HEK293 (cell line): ENCODE results near the gene CATSPERZ.

ENCODE experiments used
- CTCF ChIA-PET: fragments of 350-600 bp; formaldehyde crosslinking; extraction: SDS; loops from one replicate; lab custom pipeline; 2021; ENCODE audit warnings: antibody characterized with exemption; lab: Yijun Ruan, JAX
- POLR2A ChIA-PET: fragments of 300-600 bp; formaldehyde crosslinking; extraction: SDS; loops from one replicate; lab custom pipeline; 2020; ENCODE audit warnings: antibody characterized with exemption, inconsistent platforms; lab: Yijun Ruan, JAX
- H3K27ac ChIP-seq: fragments of 200-500 bp; sonication (Bioruptor generic); 2 replicates; pipeline ENCODE4 v1.5.1; 2014; ENCODE audit warnings: low read depth, low read length, control low read depth, inconsistent platforms; ENCODE audit errors: extremely low read depth
- H3K36me3 ChIP-seq, 2 experiments: fragments of 200-500 bp in 1 of 2; sonication (Bioruptor generic) in 1 of 2; 1 replicate in 1 of 2; 2 replicates in 1 of 2; pipeline ENCODE4 v1.5.1; 2014 to 2017; ENCODE audit warnings: inconsistent platforms in 2 of 2, low read length in 2 of 2; ENCODE audit not compliant: control insufficient read depth in 2 of 2, insufficient read depth in 1 of 2
- H3K4me1 ChIP-seq: fragments of 200-500 bp; sonication (Bioruptor generic); 2 replicates; pipeline ENCODE4 v1.5.1; 2014; ENCODE audit warnings: mild to moderate bottlenecking, low read length, inconsistent platforms; ENCODE audit not compliant: control insufficient read depth, insufficient read depth
- H3K4me3 ChIP-seq: 2 replicates; pipeline ENCODE4 v1.5.1; 2011; ENCODE audit warnings: low read depth, mild to moderate bottlenecking, control low read depth, low read length, moderate library complexity
- H3K9me3 ChIP-seq: fragments of 200-500 bp; sonication (Bioruptor generic); 2 replicates; pipeline ENCODE4 v1.5.1; 2014; ENCODE audit warnings: low read depth, low read length, inconsistent platforms; ENCODE audit not compliant: control insufficient read depth, insufficient read depth
- BCL11A ChIP-seq: fragments of 450-650 bp; formaldehyde crosslinking; IDR thresholded peaks from 2 replicates; pipeline ENCODE4 v1.5.1; 2016; ENCODE audit warnings: low read depth, missing biosample characterization, missing genetic modification characterization
- OVOL3 ChIP-seq: fragments of 450-650 bp; formaldehyde crosslinking; IDR thresholded peaks from 2 replicates; pipeline ENCODE4 v1.5.1; 2016; ENCODE audit warnings: missing biosample characterization, missing genetic modification characterization
- ZBTB17 ChIP-seq: fragments of 450-650 bp; formaldehyde crosslinking; IDR thresholded peaks from 2 replicates; pipeline ENCODE4 v1.5.1; 2016; ENCODE audit warnings: missing biosample characterization, missing genetic modification characterization
- ZNF311 ChIP-seq: fragments of 450-650 bp; formaldehyde crosslinking; IDR thresholded peaks from 2 replicates; pipeline ENCODE4 v1.5.1; 2017; ENCODE audit warnings: missing biosample characterization, missing genetic modification characterization, borderline replicate concordance
- ZNF37A ChIP-seq: fragments of 450-650 bp; IDR thresholded peaks from 2 replicates; pipeline ENCODE4 v1.5.1; 2018; ENCODE audit warnings: missing biosample characterization, missing genetic modification characterization
- ZNF426 ChIP-seq: fragments of 450-650 bp; formaldehyde crosslinking; IDR thresholded peaks from 2 replicates; pipeline ENCODE4 v1.5.1; 2017; ENCODE audit warnings: missing biosample characterization, missing genetic modification characterization, mild to moderate bottlenecking, inconsistent platforms, moderate library complexity
- ZNF510 ChIP-seq: fragments of 450-650 bp; formaldehyde crosslinking; IDR thresholded peaks from 2 replicates; pipeline ENCODE4 v1.5.1; 2018; ENCODE audit warnings: mild to moderate bottlenecking, missing genetic modification characterization, missing biosample characterization; ENCODE audit not compliant: insufficient replicate concordance
- ZNF623 ChIP-seq: fragments of 450-650 bp; formaldehyde crosslinking; IDR thresholded peaks from 2 replicates; pipeline ENCODE4 v1.5.1; 2016; ENCODE audit warnings: missing biosample characterization, missing genetic modification characterization
- ZNF629 ChIP-seq: fragments of 450-650 bp; formaldehyde crosslinking; IDR thresholded peaks from 2 replicates; pipeline ENCODE4 v1.5.1; 2017; ENCODE audit warnings: missing biosample characterization, missing genetic modification characterization
- ZNF747 ChIP-seq: fragments of 450-650 bp; formaldehyde crosslinking; IDR thresholded peaks from 2 replicates; pipeline ENCODE4 v1.5.1; 2016; ENCODE audit warnings: missing biosample characterization, missing genetic modification characterization
- ZNF777 ChIP-seq: fragments of 450-650 bp; formaldehyde crosslinking; IDR thresholded peaks from 2 replicates; pipeline ENCODE4 v1.5.1; 2017; ENCODE audit warnings: missing biosample characterization, missing genetic modification characterization, borderline replicate concordance
- TF ChIP-seq, protein P1 (sequence below): fragments of 450-650 bp; formaldehyde crosslinking; IDR thresholded peaks from 2 replicates; pipeline ENCODE4 v1.5.1; 2016; ENCODE audit warnings: missing biosample characterization, missing genetic modification characterization
- TF ChIP-seq, protein P2 (sequence below): fragments of 450-650 bp; formaldehyde crosslinking; IDR thresholded peaks from 2 replicates; pipeline ENCODE4 v1.5.1; 2016; ENCODE audit warnings: missing biosample characterization, missing genetic modification characterization
- TF ChIP-seq, protein P3 (sequence below): fragments of 450-650 bp; formaldehyde crosslinking; IDR thresholded peaks from 2 replicates; pipeline ENCODE4 v1.5.1; 2016; ENCODE audit warnings: missing biosample characterization, missing genetic modification characterization
- TF ChIP-seq, protein P4 (sequence below): fragments of 450-650 bp; formaldehyde crosslinking; conservative IDR thresholded peaks from 2 replicates; pipeline ENCODE4 v1.5.1; 2016; ENCODE audit warnings: low read depth, missing biosample characterization, missing genetic modification characterization
- TF ChIP-seq, protein P5 (sequence below): fragments of 450-650 bp; formaldehyde crosslinking; conservative IDR thresholded peaks from 2 replicates; pipeline ENCODE4 v1.5.1; 2016; ENCODE audit warnings: low read depth, missing biosample characterization, missing genetic modification characterization

CATSPERZ gene

DNA sequence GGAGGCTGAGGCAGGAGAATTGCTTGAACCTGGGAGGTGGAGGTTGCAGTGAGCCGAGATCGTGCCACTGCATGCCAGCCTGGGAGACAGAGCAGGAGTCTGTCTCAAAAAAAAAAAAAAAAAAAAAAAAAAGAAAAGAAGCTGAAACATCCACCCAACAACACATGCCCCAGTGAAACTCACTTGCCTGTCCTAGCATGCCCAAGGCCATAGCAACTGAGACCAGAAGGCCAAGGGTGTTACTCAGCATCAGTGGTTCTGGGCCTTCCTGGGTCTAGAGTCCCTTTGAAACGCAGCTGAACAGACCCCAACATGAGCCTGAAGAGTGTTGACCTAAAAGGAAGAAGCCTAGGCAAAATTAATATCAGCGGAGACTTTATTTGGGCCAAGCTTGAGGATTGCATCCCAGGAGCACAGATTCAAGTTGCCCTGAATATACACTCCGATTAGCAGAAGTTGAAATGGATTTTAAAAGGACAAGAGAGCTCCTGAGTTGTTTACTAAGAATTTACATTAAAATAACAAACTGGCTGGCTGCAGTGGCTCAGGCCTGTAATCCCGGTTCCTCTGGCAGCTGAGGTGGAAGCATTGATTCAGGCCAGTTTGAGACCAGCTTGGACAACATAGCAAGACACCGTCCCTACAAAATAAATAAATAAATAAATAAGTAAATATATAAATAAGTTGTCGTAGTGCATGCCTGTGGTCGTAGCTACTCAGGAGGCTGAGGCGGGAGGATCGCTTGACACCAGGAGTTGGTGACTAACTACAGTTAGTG is 24.7 kb downstream of the CATSPERZ start:
- H3K4me1 ChIP-seq, result no peaks in the 10 kb centered on the region
- POLR2A ChIA-PET, result interaction anchor here (0.7 to 0.9 kb wide), 2 partner anchors 8 to 1440 kb away, joined by 3 to 6 read pairs; partner anchors contain the start of gene TRMT112
- TF ChIP-seq ZBTB17 (tag by site-specific recombination), result peak; percentile 35; the same call in 1 of the 2 replicates
- TF ChIP-seq, protein P1, sequence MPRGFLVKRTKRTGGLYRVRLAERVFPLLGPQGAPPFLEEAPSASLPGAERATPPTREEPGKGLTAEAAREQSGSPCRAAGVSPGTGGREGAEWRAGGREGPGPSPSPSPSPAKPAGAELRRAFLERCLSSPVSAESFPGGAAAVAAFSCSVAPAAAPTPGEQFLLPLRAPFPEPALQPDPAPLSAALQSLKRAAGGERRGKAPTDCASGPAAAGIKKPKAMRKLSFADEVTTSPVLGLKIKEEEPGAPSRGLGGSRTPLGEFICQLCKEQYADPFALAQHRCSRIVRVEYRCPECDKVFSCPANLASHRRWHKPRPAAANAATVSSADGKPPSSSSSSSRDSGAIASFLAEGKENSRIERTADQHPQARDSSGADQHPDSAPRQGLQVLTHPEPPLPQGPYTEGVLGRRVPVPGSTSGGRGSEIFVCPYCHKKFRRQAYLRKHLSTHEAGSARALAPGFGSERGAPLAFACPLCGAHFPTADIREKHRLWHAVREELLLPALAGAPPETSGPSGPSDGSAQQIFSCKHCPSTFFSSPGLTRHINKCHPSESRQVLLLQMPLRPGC (tag by site-specific recombination), result no peak
- TF ChIP-seq ZNF777, result no peak
- TF ChIP-seq ZNF426 (tag by site-specific recombination), result peak; percentile 14; the same call in 1 of the 2 replicates
- no peak for TF ChIP-seq ZNF623 (tag by site-specific recombination)
- TF ChIP-seq, all 188 proteins: peak for 2
- Histone ChIP-seq H3K4me3 (no peak overlapping the region), H3K27ac (no peak overlapping the region), H3K9me3 (no peaks in the 10 kb centered on the region), H3K36me3 (peaks cover 0 to 34% of the 10 kb centered on the region in 2 experiments; a peak in 1 of 3 replicates)
- CTCF ChIA-PET, result interaction anchor here (0.8 to 2.9 kb wide), 3 partner anchors 21 to 30 kb away, joined by 3 to 10 read pairs (median 5); no protein-coding TSS in a partner anchor

DNA sequence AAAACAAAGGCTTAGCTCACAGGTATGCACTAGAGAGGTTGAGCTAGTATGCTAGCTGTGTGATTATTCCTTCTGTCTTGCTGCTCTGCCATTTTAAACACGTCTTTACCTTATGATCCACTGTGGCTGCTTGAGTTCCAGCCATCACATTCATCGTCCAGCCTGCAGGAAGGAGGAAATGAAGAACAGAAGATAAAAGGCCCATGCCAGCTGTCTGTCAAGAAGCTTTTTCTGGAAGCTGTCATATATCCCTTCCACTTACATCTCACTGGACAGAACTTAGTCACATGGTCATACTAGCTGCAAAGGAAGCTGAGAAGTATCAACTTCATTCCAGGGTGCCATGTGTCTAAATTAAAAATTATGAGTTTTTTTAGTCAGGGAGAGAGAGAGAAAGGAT is 27.2 kb downstream of the CATSPERZ start:
- H3K27ac ChIP-seq, result no peak overlapping the region
- ChIA-PET POLR2A (interaction anchor here (0.6 to 1.5 kb wide), 2 partner anchors 10 to 112 kb away, joined by 3 to 5 read pairs; partner anchors contain the start of genes PRDX5 and TRMT112), CTCF (interaction anchor here (0.7 to 1.2 kb wide), 2 partner anchors 10 to 151 kb away, joined by 3 read pairs; partner anchors contain the start of genes PRDX5 and TRMT112)
- no peak overlapping the region for H3K4me3 ChIP-seq
- TF ChIP-seq, protein P2, sequence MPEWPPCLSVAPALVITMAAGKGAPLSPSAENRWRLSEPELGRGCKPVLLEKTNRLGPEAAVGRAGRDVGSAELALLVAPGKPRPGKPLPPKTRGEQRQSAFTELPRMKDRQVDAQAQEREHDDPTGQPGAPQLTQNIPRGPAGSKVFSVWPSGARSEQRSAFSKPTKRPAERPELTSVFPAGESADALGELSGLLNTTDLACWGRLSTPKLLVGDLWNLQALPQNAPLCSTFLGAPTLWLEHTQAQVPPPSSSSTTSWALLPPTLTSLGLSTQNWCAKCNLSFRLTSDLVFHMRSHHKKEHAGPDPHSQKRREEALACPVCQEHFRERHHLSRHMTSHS (tag by site-specific recombination), result no peak
- TF ChIP-seq, protein P3, sequence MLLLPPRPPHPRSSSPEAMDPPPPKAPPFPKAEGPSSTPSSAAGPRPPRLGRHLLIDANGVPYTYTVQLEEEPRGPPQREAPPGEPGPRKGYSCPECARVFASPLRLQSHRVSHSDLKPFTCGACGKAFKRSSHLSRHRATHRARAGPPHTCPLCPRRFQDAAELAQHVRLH (tag by site-specific recombination), result 0 out of 2 replicates have a peak, but pooled peaks have one; percentile 43
- TF ChIP-seq, all 188 proteins: peak for 1
- Histone ChIP-seq H3K36me3 (peaks cover 0 to 11% of the 10 kb centered on the region in 2 experiments; a peak in 1 of 3 replicates), H3K4me1 (no peaks in the 10 kb centered on the region), H3K9me3 (no peaks in the 10 kb centered on the region)

DNA sequence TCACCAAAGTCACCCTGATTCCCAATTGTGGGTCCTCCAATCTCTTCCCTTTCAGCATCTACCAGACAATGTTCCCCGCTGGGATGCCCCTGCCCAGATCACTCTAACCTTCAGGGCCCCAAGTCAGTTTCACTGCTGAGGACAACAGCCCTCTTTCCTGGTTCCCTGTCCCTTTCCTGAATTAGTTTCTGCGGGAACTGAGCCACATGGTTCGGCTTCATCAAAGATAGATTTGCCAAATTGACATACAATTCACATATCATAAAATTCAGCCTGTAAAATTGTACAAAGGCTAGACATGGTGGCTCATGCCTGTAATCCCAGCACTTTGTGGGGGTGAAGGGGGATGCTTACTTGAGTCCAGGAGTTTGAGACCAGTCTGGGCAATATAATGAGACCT is 27.8 kb downstream of the CATSPERZ start:
- CTCF ChIA-PET, result no interaction called here
- no peak overlapping the region for H3K27ac ChIP-seq
- H3K9me3 ChIP-seq, result no peaks in the 10 kb centered on the region
- H3K36me3 ChIP-seq, result peaks cover 0 to 5% of the 10 kb centered on the region in 2 experiments; a peak in 1 of 3 replicates
- POLR2A ChIA-PET, result interaction anchor here (0.6 to 1.5 kb wide), 2 partner anchors 10 to 113 kb away, joined by 3 to 5 read pairs; partner anchors contain the start of genes PRDX5 and TRMT112
- no peak overlapping the region for H3K4me3 ChIP-seq
- no peaks in the 10 kb centered on the region for H3K4me1 ChIP-seq
- TF ChIP-seq ZNF629 (tag by site-specific recombination), result no peak
- no peak for TF ChIP-seq ZNF311
- no peak for TF ChIP-seq OVOL3 (tag by site-specific recombination)
- TF ChIP-seq ZNF747 (tag by site-specific recombination), result no peak
- TF ChIP-seq, protein P4, sequence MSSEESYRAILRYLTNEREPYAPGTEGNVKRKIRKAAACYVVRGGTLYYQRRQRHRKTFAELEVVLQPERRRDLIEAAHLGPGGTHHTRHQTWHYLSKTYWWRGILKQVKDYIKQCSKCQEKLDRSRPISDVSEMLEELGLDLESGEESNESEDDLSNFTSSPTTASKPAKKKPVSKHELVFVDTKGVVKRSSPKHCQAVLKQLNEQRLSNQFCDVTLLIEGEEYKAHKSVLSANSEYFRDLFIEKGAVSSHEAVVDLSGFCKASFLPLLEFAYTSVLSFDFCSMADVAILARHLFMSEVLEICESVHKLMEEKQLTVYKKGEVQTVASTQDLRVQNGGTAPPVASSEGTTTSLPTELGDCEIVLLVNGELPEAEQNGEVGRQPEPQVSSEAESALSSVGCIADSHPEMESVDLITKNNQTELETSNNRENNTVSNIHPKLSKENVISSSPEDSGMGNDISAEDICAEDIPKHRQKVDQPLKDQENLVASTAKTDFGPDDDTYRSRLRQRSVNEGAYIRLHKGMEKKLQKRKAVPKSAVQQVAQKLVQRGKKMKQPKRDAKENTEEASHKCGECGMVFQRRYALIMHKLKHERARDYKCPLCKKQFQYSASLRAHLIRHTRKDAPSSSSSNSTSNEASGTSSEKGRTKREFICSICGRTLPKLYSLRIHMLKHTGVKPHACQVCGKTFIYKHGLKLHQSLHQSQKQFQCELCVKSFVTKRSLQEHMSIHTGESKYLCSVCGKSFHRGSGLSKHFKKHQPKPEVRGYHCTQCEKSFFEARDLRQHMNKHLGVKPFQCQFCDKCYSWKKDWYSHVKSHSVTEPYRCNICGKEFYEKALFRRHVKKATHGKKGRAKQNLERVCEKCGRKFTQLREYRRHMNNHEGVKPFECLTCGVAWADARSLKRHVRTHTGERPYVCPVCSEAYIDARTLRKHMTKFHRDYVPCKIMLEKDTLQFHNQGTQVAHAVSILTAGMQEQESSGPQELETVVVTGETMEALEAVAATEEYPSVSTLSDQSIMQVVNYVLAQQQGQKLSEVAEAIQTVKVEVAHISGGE, result no peak
- no peak for TF ChIP-seq ZNF510 (tag by site-specific recombination)
- TF ChIP-seq BCL11A, result no peak
- no peak for TF ChIP-seq ZNF37A (tag by site-specific recombination)
- TF ChIP-seq, protein P5, sequence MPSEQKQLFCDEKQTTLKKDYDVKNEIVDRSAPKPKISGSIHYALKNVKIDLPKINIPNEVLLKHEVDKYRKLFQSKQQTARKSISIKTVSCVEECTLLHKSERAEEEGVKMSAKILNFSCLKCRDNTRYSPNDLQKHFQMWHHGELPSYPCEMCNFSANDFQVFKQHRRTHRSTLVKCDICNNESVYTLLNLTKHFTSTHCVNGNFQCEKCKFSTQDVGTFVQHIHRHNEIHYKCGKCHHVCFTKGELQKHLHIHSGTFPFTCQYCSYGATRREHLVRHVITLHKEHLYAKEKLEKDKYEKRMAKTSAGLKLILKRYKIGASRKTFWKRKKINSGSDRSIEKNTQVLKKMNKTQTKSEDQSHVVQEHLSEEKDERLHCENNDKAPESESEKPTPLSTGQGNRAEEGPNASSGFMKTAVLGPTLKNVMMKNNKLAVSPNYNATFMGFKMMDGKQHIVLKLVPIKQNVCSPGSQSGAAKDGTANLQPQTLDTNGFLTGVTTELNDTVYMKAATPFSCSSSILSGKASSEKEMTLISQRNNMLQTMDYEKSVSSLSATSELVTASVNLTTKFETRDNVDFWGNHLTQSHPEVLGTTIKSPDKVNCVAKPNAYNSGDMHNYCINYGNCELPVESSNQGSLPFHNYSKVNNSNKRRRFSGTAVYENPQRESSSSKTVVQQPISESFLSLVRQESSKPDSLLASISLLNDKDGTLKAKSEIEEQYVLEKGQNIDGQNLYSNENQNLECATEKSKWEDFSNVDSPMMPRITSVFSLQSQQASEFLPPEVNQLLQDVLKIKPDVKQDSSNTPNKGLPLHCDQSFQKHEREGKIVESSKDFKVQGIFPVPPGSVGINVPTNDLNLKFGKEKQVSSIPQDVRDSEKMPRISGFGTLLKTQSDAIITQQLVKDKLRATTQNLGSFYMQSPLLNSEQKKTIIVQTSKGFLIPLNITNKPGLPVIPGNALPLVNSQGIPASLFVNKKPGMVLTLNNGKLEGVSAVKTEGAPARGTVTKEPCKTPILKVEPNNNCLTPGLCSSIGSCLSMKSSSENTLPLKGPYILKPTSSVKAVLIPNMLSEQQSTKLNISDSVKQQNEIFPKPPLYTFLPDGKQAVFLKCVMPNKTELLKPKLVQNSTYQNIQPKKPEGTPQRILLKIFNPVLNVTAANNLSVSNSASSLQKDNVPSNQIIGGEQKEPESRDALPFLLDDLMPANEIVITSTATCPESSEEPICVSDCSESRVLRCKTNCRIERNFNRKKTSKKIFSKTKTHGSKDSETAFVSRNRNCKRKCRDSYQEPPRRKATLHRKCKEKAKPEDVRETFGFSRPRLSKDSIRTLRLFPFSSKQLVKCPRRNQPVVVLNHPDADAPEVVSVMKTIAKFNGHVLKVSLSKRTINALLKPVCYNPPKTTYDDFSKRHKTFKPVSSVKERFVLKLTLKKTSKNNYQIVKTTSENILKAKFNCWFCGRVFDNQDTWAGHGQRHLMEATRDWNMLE (tag by site-specific recombination), result no peak
